DMS53 treated with DMSO at 0.1 percent for 48 hours (cell line): Measurements from ENCODE around the gene CIB4.

Experiments used
- DNase-seq: peaks from one replicate; lab custom pipeline; 2025; ENCODE audit not compliant: unreplicated experiment; lab: John Stamatoyannopoulos, UW

The CIB4 gene

GRCh38 chr2:26532301-26533250, 108.6 kb downstream of the CIB4 start:
- DNase-seq = no peak
